ENCODE data around the gene VEPH1. TPM values are rescaled to one million over a fixed set of nuclear protein-coding genes. Genes with fewer than 3 reads are reported as not detected.

The VEPH1 gene
- total RNA-seq, 1 donor from 2014 or later: 10.3 TPM

DNA sequence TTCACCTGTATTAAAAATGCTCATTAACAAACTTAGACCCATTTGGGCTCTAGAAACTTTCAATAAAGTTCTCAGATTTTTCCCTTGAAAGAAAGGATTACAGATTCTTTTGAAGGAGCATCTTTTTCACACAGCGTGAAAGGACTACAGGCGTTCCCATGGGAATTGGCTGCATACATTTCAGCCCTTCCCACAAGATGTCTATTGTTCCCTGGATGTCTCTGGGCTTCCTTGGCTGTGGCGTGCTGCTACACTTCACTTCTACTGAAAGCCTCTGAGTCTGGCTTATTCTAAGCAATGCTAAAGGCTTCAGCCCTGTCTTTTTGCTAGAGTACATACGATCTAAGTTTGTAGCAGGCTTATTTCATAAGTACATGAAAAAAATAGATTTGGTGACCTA is 1.4 kb downstream of the VEPH1 start:
- Mint-ChIP-seq H3K36me3 (ENCODE audit: low read depth, unreplicated experiment) (no peaks in the 10 kb centered on the region), H3K4me1 (ENCODE audit: unreplicated experiment) (peaks cover 33% of the 10 kb centered on the region), H3K27me3 (ENCODE audit: unreplicated experiment) (no peaks in the 10 kb centered on the region), H3K4me3 (ENCODE audit: unreplicated experiment) (no peak overlapping the region), H3K9me3 (ENCODE audit: unreplicated experiment) (no peaks in the 10 kb centered on the region), H3K27ac (ENCODE audit: unreplicated experiment) (no peak overlapping the region)
- TF ChIP-seq, protein P1, sequence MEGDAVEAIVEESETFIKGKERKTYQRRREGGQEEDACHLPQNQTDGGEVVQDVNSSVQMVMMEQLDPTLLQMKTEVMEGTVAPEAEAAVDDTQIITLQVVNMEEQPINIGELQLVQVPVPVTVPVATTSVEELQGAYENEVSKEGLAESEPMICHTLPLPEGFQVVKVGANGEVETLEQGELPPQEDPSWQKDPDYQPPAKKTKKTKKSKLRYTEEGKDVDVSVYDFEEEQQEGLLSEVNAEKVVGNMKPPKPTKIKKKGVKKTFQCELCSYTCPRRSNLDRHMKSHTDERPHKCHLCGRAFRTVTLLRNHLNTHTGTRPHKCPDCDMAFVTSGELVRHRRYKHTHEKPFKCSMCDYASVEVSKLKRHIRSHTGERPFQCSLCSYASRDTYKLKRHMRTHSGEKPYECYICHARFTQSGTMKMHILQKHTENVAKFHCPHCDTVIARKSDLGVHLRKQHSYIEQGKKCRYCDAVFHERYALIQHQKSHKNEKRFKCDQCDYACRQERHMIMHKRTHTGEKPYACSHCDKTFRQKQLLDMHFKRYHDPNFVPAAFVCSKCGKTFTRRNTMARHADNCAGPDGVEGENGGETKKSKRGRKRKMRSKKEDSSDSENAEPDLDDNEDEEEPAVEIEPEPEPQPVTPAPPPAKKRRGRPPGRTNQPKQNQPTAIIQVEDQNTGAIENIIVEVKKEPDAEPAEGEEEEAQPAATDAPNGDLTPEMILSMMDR (IDR thresholded peaks at IDR 0.05; ENCODE audit: unreplicated experiment): no peak
- no peak for DNase-seq (ENCODE audit: low spot score)

DNA sequence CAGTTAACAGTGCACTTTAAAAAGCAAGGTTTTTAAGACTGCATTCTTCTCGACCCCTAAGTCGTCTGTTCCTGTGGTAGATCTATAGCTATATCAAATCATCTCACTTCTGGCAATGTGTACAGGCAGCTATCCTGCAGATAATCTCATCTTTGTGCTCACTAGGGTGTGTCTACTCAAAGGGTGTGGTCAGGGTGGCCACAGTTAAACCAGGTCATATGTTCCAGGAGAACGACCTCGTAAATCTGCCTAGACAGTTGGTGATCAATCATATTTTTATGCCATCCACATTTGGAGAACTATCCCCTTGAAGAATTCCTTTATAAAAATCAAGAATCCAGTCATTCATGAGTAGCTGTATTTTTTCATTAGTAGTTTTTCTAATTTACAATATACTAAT is 3.0 kb downstream of the VEPH1 start:
- Mint-ChIP-seq H3K27me3 (ENCODE audit: unreplicated experiment) (no peaks in the 10 kb centered on the region), H3K27ac (ENCODE audit: unreplicated experiment) (peak overlapping the region; percentile 34), H3K9me3 (ENCODE audit: unreplicated experiment) (no peaks in the 10 kb centered on the region), H3K4me1 (ENCODE audit: unreplicated experiment) (peaks cover 40% of the 10 kb centered on the region), H3K4me3 (ENCODE audit: unreplicated experiment) (peak overlapping the region; percentile 44), H3K36me3 (ENCODE audit: low read depth, unreplicated experiment) (no peaks in the 10 kb centered on the region)
- TF ChIP-seq, protein P1 (IDR thresholded peaks at IDR 0.05; ENCODE audit: unreplicated experiment): no peak
- DNase-seq (ENCODE audit: low spot score): no peak

DNA sequence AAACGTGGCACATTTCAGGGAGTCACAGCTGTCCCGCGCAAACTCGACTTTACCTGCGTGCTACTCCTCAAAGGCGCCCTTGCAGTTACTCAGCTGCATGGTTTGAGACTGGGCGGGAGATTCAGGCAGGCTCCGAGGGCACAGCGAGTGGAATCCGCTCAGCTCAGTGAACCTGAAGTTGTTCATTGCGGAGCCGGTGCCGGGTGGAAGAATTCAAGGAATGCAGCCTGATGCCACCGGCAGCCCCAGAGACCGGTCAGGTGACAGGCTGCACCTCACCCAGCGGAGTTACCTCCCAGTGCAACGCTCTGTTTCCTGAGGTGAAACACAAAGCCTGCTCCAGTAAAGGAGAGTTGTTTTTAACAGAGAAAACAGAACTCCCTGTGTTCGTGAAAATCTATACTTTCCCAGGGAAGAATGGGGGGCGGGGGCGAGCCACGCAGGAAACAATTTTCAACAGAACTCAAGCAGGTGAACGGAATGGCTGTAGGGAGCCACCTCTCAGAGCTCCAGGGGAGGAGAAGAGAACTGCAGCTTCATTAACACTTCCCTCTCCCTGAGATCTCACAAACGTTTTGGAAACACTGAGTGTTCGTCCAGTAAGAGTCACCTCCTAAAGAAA is 3.8 kb downstream of the VEPH1 start:
- TF ChIP-seq, protein P1 (IDR thresholded peaks at IDR 0.05; ENCODE audit: unreplicated experiment): no peak
- DNase-seq (ENCODE audit: low spot score): peak; percentile 55
- no peaks in the 10 kb centered on the region for H3K27me3 Mint-ChIP-seq (ENCODE audit: unreplicated experiment)
- H3K36me3 Mint-ChIP-seq (ENCODE audit: low read depth, unreplicated experiment): no peaks in the 10 kb centered on the region
- no peaks in the 10 kb centered on the region for H3K9me3 Mint-ChIP-seq (ENCODE audit: unreplicated experiment)
- H3K4me1 Mint-ChIP-seq (ENCODE audit: unreplicated experiment): peaks cover 45% of the 10 kb centered on the region
- peak overlapping the region; percentile 80 for H3K4me3 Mint-ChIP-seq (ENCODE audit: unreplicated experiment)
- H3K27ac Mint-ChIP-seq (ENCODE audit: unreplicated experiment): peak overlapping the region; percentile 65

DNA sequence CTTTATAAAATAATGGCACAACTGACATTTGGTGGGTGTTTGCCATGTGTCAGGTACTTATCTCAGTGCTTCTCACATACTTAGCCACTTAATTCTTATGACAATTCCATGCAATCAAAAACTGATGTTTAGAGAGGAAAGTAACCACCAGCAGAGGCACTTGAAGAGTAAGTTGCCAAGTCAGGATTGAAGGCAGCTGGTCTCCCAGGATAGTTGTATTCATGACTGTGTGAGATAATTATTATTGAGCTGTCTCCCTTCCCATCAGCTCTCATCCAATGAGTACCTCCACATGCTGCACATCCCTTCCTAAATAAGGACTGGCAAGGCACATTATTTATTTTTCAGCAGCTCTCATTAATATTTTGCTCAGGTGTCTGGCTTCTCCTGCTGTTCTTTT is 4.8 kb downstream of the VEPH1 start:
- TF ChIP-seq, protein P1 (IDR thresholded peaks at IDR 0.05; ENCODE audit: unreplicated experiment): no peak
- Mint-ChIP-seq H3K4me3 (ENCODE audit: unreplicated experiment) (no peak overlapping the region), H3K36me3 (ENCODE audit: low read depth, unreplicated experiment) (no peaks in the 10 kb centered on the region), H3K9me3 (ENCODE audit: unreplicated experiment) (no peaks in the 10 kb centered on the region), H3K4me1 (ENCODE audit: unreplicated experiment) (peaks cover 39% of the 10 kb centered on the region), H3K27me3 (ENCODE audit: unreplicated experiment) (no peaks in the 10 kb centered on the region), H3K27ac (ENCODE audit: unreplicated experiment) (no peak overlapping the region)
- no peak for DNase-seq (ENCODE audit: low spot score)

DNA sequence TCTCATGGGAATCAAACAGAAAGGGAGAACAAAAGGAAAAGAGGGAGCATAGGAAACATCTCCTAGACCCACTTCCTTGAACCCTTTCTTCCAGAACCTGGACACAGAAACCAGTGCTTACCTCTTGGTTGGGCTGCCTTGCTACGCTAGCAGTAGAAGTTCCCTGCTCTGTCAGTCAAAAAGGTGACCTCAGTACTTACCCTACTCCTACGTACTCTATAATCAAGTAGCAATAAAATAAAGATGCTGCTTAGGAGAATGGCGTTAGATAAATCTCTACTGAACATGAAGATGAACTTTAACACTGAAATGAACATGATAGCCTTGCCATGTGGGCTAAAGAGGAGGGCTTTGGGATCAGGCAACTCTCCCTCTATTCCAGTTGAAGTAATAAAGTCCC is 7.4 kb downstream of the VEPH1 start:
- Mint-ChIP-seq H3K27me3 (ENCODE audit: unreplicated experiment) (peaks cover 2% of the 10 kb centered on the region), H3K36me3 (ENCODE audit: low read depth, unreplicated experiment) (no peaks in the 10 kb centered on the region), H3K4me1 (ENCODE audit: unreplicated experiment) (peaks cover 25% of the 10 kb centered on the region), H3K9me3 (ENCODE audit: unreplicated experiment) (no peaks in the 10 kb centered on the region), H3K4me3 (ENCODE audit: unreplicated experiment) (no peak overlapping the region), H3K27ac (ENCODE audit: unreplicated experiment) (no peak overlapping the region)
- DNase-seq (ENCODE audit: low spot score): no peak
- TF ChIP-seq, protein P1 (IDR thresholded peaks at IDR 0.05; ENCODE audit: unreplicated experiment): no peak

All from endothelial cell (in vitro differentiated cells).